ELR (cell line): ENCODE results near the gene CADM1.

Experiments used
- DNase-seq: peaks from one replicate; pipeline ENCODE4 v3.0.0-alpha.2; 2015; ENCODE audit warnings: low read depth

Gene CADM1

GRCh38 chr11:115317277-115318185 lies 186.7 kb downstream of the CADM1 start:
- DNase-seq, result no peak

GRCh38 chr11:115316696-115317095 lies 187.5 kb downstream of the CADM1 start:
- no peak for DNase-seq

- DNase-seq, result no peak
Observed at GRCh38 chr11:115314330-115314920, 189.8 kb downstream of the CADM1 start.

- no peak for DNase-seq
Observed at GRCh38 chr11:115313224-115313838, 190.9 kb downstream of the CADM1 start.

- no peak for DNase-seq
Observed at GRCh38 chr11:115311949-115312348, 192.3 kb downstream of the CADM1 start.

GRCh38 chr11:115306689-115307088 lies 197.5 kb downstream of the CADM1 start:
- no peak for DNase-seq

- DNase-seq, result no peak
Observed at GRCh38 chr11:115304774-115305472, 199.3 kb downstream of the CADM1 start.

- DNase-seq, result no peak
Observed at GRCh38 chr11:115303929-115304531, 200.2 kb downstream of the CADM1 start.

GRCh38 chr11:115302946-115303703 lies 201.1 kb downstream of the CADM1 start:
- DNase-seq, result no peak

GRCh38 chr11:115300660-115301428 lies 203.4 kb downstream of the CADM1 start:
- peak; percentile 0 for DNase-seq

- no peak for DNase-seq
Observed at GRCh38 chr11:115298300-115299012, 205.8 kb downstream of the CADM1 start.

- no peak for DNase-seq
Observed at GRCh38 chr11:115297330-115297729, 206.9 kb downstream of the CADM1 start.

GRCh38 chr11:115291325-115291724 lies 212.9 kb downstream of the CADM1 start:
- DNase-seq, result no peak

- no peak for DNase-seq
Observed at GRCh38 chr11:115290893-115291292, 213.3 kb downstream of the CADM1 start.

- no peak for DNase-seq
Observed at GRCh38 chr11:115290479-115290878, 213.7 kb downstream of the CADM1 start.

- no peak for DNase-seq
Observed at GRCh38 chr11:115287266-115287665, 216.9 kb downstream of the CADM1 start.

GRCh38 chr11:115286614-115287013 lies 217.6 kb downstream of the CADM1 start:
- no peak for DNase-seq

- no peak for DNase-seq
Observed at GRCh38 chr11:115284773-115285172, 219.4 kb downstream of the CADM1 start.

GRCh38 chr11:115282923-115283322 lies 221.3 kb downstream of the CADM1 start:
- DNase-seq, result no peak

- DNase-seq, result no peak
Observed at GRCh38 chr11:115280775-115281174, 223.4 kb downstream of the CADM1 start.
